Bone marrow (tissue), 2 donors: ENCODE results near the gene C16orf78.
"Not testable (repeated sequence)": the region's sequence is repeated elsewhere in the genome, so short reads cannot be mapped to it uniquely, and the experiment has no call there.

Source experiments
- DNase-seq, 2 donors: peaks; one replicate each; lab custom pipeline; 2025; lab: John Stamatoyannopoulos, UW

Gene C16orf78

GRCh38 chr16:49349446-49350168, 24.0 kb upstream of the C16orf78 start:
- DNase-seq = no peak

DNA sequence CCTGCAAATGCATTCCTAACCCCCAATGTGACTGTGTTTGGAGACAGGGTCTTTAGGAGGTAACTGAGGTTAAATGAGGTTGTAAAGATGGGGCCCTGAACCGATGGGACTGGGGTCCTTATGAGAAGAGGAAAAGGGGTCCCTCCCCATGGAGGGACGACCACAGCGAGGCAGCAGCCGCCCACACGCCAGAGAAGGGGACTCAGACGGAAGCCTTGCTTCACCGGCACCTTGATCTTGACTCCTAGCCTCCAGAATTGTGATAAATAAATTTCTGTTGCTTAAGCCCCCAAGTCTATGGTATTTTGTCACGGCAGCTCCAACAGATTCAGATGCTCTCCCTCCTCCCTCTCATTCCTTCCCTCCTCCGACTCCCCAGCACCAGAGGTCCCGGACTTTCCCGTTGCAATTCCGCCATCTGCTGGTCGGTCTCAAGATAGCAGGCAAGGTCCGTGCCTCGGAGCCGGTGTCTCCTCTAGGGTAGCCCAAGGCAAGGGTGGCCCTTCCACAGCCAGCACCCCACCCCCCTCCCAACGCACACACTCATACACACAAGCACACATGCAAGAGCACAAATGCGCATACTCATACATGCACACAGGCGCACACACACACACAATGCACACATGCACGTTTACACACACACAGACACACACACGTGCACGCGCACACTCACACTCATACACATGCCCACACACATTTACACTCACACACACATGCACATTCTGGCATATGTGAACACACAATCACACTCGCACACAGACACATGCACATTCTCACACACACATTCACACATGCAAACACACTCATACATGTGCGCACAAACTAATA, 23.1 kb upstream of the C16orf78 start:
- peak in 1 of 2 donors; percentile 8 for DNase-seq

DNA sequence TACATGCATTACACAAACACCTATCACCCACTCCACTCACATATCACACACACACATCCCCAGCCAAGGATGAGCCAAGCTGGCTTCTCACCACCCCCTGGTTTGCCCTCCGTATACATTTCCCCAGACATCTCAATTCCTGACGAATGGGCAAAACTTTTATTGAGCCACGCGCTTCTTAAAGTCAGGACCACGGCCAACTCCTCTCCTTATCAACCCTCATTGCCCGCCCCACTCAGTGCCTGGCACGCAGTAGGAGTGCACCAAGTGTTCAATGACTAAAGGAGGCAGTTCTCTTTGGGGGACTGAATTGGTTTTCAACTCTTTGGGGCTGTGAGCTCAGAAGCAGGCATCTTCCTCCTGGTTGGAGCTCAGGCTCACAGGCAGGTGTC, 22.5 kb upstream of the C16orf78 start:
- no peak for DNase-seq

DNA sequence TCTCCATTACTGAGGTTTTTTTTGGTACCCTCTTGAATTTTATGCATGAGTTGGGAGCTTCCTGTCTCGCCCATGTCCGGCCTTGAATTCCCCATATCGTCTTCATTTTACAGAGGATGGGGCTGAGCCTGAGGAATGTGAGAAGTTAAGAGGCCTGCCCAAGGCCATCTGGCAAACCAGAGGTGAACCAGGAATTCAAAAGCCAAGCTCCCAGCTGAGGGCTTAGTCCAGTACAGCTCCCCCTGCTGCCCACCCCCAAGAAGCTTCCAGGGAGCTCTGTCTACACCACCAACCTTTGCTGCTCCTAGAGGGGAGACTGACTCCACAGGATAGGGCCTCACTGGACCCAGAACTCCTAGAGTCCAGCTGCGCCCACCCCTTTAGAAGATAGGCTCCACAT, 20.7 kb upstream of the C16orf78 start:
- DNase-seq = no peak

- no peak for DNase-seq
Measured at GRCh38 chr16:49353680-49354079, 19.9 kb upstream of the C16orf78 start.

DNA sequence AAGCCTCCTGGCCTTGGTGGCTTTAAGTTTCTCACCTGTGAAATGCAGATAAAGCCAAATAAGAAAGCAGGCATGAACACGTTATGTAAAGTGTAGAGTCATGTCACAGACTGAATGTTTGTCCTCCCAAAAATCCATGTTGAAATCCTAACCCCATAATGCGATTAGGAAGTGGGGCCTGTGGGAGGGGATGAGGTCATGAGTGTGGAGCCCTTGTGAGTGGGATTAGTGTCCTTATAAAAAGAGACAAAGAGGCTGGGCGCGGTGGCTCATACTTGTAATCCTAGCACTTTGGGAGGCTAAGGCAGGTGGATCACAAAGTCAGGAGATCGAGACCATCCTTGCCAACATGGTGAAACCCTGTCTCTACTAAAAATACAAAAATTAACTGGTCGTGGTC, 19.5 kb upstream of the C16orf78 start:
- DNase-seq = no peak

- DNase-seq = no peak
Measured at GRCh38 chr16:49354991-49355390, 18.6 kb upstream of the C16orf78 start.

DNA sequence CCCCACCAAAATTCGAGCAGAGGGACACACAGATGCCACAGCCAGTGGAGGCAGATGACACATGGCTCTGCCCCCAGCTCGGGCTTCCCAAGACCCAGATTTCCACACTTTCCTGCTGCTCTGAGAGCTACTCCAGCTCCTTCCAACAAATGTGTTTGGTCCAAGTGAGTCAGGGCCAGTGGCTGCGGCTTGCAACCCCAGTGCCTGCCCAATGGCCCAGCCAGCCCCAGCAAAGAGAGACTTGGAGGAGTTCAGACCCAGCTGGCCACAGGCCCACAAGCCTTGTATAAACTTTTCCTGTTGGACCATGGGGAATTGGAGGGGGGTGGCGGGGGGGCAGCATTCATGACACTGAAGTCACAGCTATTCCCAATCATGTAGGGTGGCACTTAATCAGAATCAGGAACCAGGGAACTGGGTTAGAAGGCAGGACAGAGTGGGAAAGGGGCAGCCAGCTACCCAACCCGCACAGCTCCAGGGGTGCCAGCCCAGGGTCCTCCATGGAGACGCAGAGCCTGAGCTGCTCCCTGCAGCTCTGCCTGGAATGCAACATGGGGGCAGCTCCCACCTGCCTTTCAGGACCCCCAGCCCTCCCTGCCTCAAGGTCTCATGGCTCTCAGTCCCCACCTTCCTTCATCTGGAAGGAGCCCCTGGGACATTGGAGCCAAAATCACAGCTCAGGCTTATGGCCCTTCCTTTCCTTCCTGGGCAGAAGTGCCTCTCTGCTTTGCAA, 17.5 kb upstream of the C16orf78 start:
- no peak for DNase-seq

- DNase-seq = no peak
Measured at GRCh38 chr16:49356728-49357488, 16.7 kb upstream of the C16orf78 start.

- no peak for DNase-seq
Measured at GRCh38 chr16:49359591-49359990, 14.0 kb upstream of the C16orf78 start.

GRCh38 chr16:49361731-49362130, 11.9 kb upstream of the C16orf78 start:
- not testable (repeated sequence) for DNase-seq

DNA sequence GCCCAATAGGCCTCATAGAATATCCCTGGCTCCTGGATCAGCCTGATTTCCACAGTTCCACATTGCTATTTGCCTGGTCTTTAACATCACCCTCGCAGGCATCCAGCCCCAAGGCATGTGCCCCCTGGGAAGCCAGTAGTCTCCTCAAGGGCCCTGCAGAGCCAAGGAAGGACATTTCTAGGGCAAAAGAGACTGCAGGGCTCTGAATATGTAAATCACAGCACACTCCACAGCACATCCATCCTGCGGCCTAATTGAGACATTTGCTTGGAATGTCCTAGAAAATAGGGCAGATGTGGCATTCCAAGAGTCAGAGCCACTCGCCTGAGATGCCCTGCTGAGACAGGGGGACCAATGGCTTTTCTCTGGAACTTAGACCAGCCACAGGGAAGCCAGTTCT, 11.4 kb upstream of the C16orf78 start:
- no peak for DNase-seq

DNA sequence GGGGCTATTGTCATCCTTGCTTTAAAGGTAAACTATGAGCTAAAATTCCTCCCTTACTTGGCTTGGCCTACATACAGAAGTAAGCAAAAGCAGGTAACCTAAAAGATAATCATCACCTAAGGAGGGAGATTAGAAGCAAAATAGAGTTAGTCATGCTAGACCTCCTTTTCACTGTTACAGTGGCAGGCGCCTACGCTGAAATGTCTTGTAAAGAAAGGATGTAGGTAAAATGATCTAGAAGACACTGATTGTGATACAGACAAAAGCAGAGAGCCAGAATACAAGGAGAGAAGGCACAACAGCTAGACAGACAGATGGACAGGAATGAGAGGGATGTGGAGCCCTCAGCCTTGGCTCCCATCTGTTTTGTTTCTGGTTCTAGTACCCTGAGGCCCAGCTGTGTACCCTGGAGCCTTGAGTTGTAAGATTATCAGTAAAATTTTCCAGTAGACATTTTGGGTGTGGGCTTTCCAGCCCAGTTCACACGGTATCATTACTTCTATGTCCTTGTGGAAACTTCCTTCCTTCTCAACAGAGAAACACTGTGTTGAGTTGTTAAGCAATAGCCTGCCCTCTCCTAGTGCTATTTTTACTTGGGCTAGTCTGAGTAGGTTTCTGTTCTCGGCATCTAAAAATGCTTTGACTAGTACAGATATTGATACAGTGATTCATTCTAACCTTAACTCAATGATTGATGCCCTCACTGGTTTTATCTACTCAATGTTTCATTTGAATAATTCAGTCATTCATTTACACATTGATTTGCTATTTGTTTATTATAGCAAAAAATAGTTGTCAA, 7.7 kb upstream of the C16orf78 start:
- no peak for DNase-seq

DNA sequence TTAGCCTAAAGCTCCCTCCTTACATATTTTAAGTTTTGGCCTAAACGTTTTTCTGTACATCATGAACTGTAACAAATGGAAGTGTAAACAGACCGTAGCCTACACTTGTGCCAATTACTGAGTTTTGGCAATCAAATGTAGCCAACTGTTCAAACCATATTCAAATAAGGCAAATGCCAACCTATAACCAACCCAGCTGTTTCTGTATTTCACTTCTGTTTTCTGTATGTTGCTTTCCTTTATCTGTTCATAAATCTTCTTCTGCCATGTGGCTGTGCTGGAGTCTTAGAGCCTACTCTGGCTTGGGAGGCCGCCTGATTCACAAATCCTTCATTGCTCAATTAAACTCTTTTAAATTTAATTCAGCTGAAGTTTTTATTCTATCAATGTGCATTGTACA, 6.9 kb upstream of the C16orf78 start:
- no peak for DNase-seq

DNA sequence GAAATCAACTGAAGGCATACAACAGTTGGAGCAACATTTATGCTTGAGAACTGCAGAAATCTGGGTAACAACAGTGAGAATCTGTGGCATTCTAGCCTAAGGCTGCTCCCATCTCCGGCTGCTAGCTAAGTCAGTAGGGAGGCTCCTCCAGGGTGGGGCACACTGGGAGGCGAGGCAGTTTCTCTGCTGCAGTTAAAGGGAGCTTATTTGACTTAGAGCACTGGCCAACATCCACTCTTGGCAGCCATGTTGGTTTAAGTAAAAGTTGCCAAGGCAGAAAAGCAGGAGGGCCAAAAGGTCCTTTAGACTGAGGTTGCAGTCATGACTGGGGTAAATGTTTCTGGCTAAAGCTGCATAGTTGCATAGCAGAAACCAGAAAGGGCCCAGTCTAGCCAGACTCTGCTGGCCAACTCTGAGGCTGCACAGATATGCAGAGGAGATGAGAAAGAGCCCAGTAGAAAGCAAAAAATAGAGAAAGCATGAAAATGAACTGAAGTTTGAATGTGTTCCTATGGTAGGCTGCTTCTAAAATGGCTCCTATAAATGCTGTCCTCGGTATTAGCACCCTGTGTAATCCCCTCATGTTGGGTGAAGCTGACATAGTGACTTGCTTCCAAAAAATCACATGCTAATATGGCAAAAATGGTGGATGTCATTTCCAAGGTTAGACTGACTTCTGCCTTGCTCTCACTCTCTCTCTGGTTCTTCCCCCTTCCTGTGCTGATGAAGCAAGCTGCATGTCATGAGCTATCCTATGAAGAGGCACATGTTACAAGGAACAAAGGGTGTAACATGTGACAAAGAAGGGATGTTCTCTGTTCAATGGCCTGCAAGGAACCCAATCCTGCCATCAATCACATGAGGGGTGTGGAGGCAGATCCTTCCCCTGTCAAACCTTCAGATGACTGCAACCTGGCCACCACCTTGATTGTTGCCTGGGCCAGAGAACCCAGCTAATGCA, 3.7 kb upstream of the C16orf78 start:
- DNase-seq = no peak

DNA sequence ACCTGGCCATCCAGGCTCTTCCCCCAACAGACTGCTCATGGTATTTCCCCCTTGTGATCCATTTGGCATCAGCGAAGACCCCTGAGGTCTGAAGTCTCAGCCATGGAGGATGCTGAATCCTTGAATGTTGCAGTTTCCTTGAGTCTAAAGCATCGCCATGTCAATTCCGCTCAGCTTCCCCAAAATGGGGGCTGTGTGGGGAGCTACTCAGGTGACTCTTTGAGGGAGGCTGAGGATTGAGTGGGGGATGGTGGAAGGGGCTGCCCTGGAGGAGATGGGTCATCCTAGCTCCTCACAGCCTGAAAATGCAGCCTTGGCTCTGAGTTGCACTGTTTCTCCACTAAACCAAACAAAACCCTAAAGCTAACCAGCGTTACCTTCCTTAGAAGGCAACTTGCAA, 2.6 kb downstream of the C16orf78 start:
- DNase-seq = no peak

- DNase-seq = no peak
Measured at GRCh38 chr16:49377196-49377755, 3.7 kb downstream of the C16orf78 start.

- no peak for DNase-seq
Measured at GRCh38 chr16:49378238-49378637, 4.6 kb downstream of the C16orf78 start.

GRCh38 chr16:49378816-49379215, 5.2 kb downstream of the C16orf78 start:
- no peak for DNase-seq

GRCh38 chr16:49382916-49383315, 9.3 kb downstream of the C16orf78 start:
- DNase-seq = no peak
